Measurements from ENCODE around the gene STAC3.

STAC3 gene

GRCh38 chr12:57224278-57224972 is 26.6 kb downstream of the STAC3 start:
- peaks cover 79% of the 10 kb centered on the region for H3K27me3 ChIP-seq
- peaks cover 67% of the 10 kb centered on the region for H3K4me1 ChIP-seq
- H3K4me2 ChIP-seq: peak overlapping the region; percentile 99
- H3K36me3 ChIP-seq: no peaks in the 10 kb centered on the region
- no peak for TF ChIP-seq Cebpa-rat (IDR thresholded peaks at IDR 0.05)
- H3K4me3 ChIP-seq: no peak overlapping the region
- no peak overlapping the region for H3K27ac ChIP-seq
- peaks cover 48% of the 10 kb centered on the region for H4K20me1 ChIP-seq
- H3K9ac ChIP-seq: no peak overlapping the region
- H3K9me3 ChIP-seq: no peaks in the 10 kb centered on the region

DNA sequence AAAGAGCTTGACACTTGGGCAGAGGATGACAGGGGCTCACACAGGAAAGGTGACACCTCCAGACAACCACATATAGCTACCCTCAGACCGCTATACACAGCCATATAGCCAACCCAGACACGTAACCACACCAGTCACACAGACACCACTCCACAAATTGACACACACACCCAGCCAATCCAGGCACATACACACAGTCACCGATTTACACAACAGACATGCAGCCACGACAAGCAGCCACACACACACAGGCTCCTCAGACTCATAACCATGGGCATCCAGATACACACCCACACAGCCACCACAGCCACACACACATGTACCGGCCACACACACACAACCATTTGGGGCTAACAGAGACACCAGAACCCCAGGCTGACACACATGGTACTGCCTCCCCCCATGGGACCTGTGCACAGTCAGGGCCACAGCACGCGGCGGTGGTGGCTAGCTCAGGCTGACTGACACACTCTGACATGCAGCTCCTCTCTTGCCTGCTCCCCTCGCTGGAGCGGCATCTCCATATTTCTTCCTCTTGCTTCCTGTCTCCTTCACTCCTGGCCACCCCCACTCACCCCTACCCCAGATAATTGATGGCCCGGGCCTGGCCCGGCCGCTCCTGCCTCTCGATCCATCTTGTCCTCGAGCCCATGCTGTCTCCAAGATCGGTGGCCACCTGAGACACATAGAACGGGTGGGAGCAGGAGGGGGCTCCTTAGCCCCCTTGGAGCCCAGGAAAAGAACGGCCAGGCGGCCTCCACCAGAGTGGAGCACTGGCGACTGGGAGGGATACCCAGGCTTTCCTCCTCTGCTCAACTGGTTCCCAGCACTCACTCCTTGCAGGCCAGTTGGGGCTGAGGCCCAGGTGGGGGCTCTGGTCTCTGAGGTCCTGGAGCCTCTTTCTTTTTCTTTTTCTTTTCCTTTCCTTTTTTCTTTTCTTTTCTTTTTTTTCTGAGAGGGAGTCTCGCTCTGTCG is 27.5 kb downstream of the STAC3 start:
- no peaks in the 10 kb centered on the region for H3K9me3 ChIP-seq
- H3K4me3 ChIP-seq: no peak overlapping the region
- peaks cover 58% of the 10 kb centered on the region for H4K20me1 ChIP-seq
- peaks cover 89% of the 10 kb centered on the region for H3K27me3 ChIP-seq
- H3K36me3 ChIP-seq: no peaks in the 10 kb centered on the region
- no peak overlapping the region for H3K27ac ChIP-seq
- H3K4me1 ChIP-seq: peaks cover 58% of the 10 kb centered on the region
- no peak for TF ChIP-seq Cebpa-rat (IDR thresholded peaks at IDR 0.05)
- no peak overlapping the region for H3K9ac ChIP-seq
- H3K4me2 ChIP-seq: peak overlapping the region; percentile 61

GRCh38 chr12:57222286-57223190 is 28.4 kb downstream of the STAC3 start:
- Histone ChIP-seq H4K20me1 (peaks cover 67% of the 10 kb centered on the region), H3K27ac (no peak overlapping the region), H3K9me3 (no peaks in the 10 kb centered on the region), H3K4me2 (peak overlapping the region; percentile 61; the same call in 1 of the 2 replicates), H3K9ac (no peak overlapping the region), H3K36me3 (no peaks in the 10 kb centered on the region), H3K4me1 (peaks cover 52% of the 10 kb centered on the region), H3K27me3 (peaks cover 98% of the 10 kb centered on the region), H3K4me3 (no peak overlapping the region)
- TF ChIP-seq Cebpa-rat (IDR thresholded peaks at IDR 0.05): no peak

- H3K4me2 ChIP-seq: no peak overlapping the region
- H3K27me3 ChIP-seq: peaks cover 100% of the 10 kb centered on the region
- H4K20me1 ChIP-seq: peaks cover 77% of the 10 kb centered on the region
- H3K9ac ChIP-seq: no peak overlapping the region
- H3K27ac ChIP-seq: no peak overlapping the region
- H3K36me3 ChIP-seq: no peaks in the 10 kb centered on the region
- no peaks in the 10 kb centered on the region for H3K9me3 ChIP-seq
- no peak overlapping the region for H3K4me3 ChIP-seq
- TF ChIP-seq Cebpa-rat (IDR thresholded peaks at IDR 0.05): no peak
- H3K4me1 ChIP-seq: peaks cover 51% of the 10 kb centered on the region
Measured at GRCh38 chr12:57221169-57221917, 29.6 kb downstream of the STAC3 start.

DNA sequence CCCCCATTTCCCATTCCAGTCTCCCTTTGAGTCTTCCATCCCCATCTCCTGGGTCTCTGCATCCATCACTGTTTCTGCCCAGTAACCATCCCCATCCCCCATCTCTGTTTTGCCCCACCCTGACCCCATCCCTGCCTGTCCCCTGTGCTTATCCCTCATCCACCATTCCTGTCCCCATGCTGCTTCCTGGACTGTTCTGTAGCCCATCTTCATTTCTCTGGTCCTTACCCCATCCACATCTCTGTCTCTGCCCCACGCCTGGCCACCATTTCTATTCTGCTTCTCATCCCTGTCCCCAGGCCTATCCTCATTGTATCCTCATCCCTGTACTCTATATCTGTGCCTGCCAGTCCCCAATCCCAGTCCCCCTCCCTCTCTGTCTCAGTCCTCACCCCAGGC is 30.2 kb downstream of the STAC3 start:
- Histone ChIP-seq H3K9me3 (no peaks in the 10 kb centered on the region), H3K4me1 (peaks cover 51% of the 10 kb centered on the region), H3K27me3 (peaks cover 100% of the 10 kb centered on the region), H3K27ac (no peak overlapping the region), H3K9ac (no peak overlapping the region), H3K36me3 (no peaks in the 10 kb centered on the region), H3K4me3 (no peak overlapping the region), H4K20me1 (peaks cover 83% of the 10 kb centered on the region), H3K4me2 (no peak overlapping the region)
- TF ChIP-seq Cebpa-rat (IDR thresholded peaks at IDR 0.05): no peak

- Histone ChIP-seq H3K36me3 (no peaks in the 10 kb centered on the region), H3K4me2 (no peak overlapping the region), H3K9me3 (no peaks in the 10 kb centered on the region), H3K27me3 (peaks cover 100% of the 10 kb centered on the region), H4K20me1 (peaks cover 89% of the 10 kb centered on the region), H3K4me3 (no peak overlapping the region), H3K9ac (no peak overlapping the region), H3K4me1 (peaks cover 51% of the 10 kb centered on the region), H3K27ac (no peak overlapping the region)
- TF ChIP-seq Cebpa-rat (IDR thresholded peaks at IDR 0.05): no peak
Measured at GRCh38 chr12:57219993-57220754, 30.8 kb downstream of the STAC3 start.

DNA sequence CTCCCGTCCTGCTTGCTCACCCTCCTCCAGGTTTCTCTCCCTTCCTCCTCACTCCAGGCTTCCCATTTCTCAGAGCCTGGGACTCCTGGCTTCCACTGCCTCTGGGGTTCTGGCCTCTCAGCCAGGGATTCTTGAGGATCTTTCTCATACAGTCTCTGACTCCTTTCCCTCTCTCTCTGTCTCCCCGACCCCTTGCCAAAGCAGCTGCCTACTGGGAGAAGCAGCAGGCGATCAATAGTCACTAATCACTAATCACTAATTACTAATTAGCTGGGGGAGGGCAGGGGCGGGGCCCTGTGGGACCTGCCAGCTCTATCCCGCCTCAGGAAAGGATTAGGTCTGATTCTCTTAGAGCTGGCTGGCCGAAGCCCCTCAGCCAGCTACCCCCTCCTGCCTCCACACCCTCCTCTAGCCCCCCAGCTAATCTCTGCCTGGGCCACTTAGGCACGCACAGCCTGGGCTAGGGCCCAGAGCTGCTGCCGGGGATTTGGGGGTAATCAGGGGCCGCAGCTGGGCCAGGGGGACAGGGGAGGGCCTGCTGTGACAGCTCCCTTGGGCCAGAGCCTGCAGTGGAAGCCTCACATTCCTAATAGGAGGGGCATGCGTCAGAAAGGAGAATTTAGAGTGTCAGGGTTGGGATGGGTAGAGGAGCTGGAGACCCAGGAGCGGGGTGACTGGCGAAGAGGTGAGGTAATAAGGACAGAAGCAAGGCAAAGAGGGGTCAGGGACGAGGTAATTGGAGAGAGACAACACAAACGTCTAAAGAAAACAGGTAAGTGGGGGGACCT is 31.6 kb downstream of the STAC3 start:
- H3K4me3 ChIP-seq: no peak overlapping the region
- H3K9ac ChIP-seq: no peak overlapping the region
- TF ChIP-seq Cebpa-rat (IDR thresholded peaks at IDR 0.05): no peak
- H3K9me3 ChIP-seq: no peaks in the 10 kb centered on the region
- H3K4me1 ChIP-seq: peaks cover 51% of the 10 kb centered on the region
- no peak overlapping the region for H3K27ac ChIP-seq
- no peaks in the 10 kb centered on the region for H3K36me3 ChIP-seq
- H4K20me1 ChIP-seq: peaks cover 93% of the 10 kb centered on the region
- no peak overlapping the region for H3K4me2 ChIP-seq
- H3K27me3 ChIP-seq: peaks cover 100% of the 10 kb centered on the region
